C4-2B (cell line): ENCODE measurements around the gene TAF11.

Experiments
- CTCF ChIP-seq: fragments of 450-650 bp; conservative IDR thresholded peaks from 2 replicates; pipeline ENCODE4 v1.5.1; 2017; ENCODE audit warnings: mild to moderate bottlenecking
- ZFX ChIP-seq: fragments of 450-650 bp; IDR thresholded peaks from 2 replicates; pipeline ENCODE4 v1.6.1; 2017

DNA sequence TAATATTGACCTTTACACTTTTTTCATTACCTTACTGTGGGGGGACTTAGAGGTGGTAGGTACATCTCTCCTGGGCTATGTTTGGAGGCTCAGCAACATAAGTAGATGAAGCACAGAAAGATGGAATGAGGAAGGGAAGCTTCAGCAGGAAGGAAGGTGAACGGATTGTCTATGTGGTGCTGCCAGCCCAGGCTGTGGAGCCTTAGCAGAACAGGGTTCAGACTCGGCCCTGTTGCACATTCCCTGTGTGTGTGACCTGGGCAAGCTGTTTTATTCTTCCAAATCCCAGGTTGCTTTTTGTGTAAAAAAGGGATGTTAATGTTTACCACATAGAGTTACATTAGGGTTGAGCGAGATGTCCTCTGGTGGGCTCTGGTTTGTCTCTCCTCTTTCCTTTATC, 42.4 kb upstream of the TAF11 start:
- TF ChIP-seq CTCF (no peak), ZFX (no peak)
